H9 (cell line): ENCODE measurements around the gene PLXNC1. TPM values are rescaled to one million over a fixed set of nuclear protein-coding genes. Genes with fewer than 3 reads are reported as not detected.

Experiments used
- DNase-seq: peaks from one replicate; pipeline ENCODE4 v3.0.0-alpha.2; 2017
- H2AFZ ChIP-seq: one replicate; pipeline ENCODE4 v1.6.1; 2013; ENCODE audit warnings: mild to moderate bottlenecking, low read length, control low read depth, moderate library complexity
- H2AK5ac ChIP-seq: 2 replicates; pipeline ENCODE4 v1.6.1; 2013; ENCODE audit warnings: low read length, control low read depth, mixed read lengths; ENCODE audit not compliant: insufficient read length
- H2BK120ac ChIP-seq: one replicate; pipeline ENCODE4 v1.6.1; 2013; ENCODE audit warnings: low read depth, mild to moderate bottlenecking, low read length, control low read depth, inconsistent platforms; ENCODE audit not compliant: poor library complexity, severe bottlenecking
- H2BK12ac ChIP-seq: 2 replicates; pipeline ENCODE4 v1.6.1; 2013; ENCODE audit warnings: low read length, control low read depth, mixed read lengths, low read depth; ENCODE audit not compliant: insufficient read length
- H2BK15ac ChIP-seq: 2 replicates; pipeline ENCODE4 v1.6.1; 2013; ENCODE audit warnings: low read depth, low read length, control low read depth
- H2BK20ac ChIP-seq: one replicate; pipeline ENCODE4 v1.6.1; 2013; ENCODE audit warnings: low read depth, mild to moderate bottlenecking, low read length, control low read depth, inconsistent platforms; ENCODE audit not compliant: poor library complexity, severe bottlenecking
- H2BK5ac ChIP-seq: 2 replicates; pipeline ENCODE4 v1.6.1; 2013; ENCODE audit warnings: low read length, control low read depth, mixed read lengths; ENCODE audit not compliant: insufficient read length
- H3K14ac ChIP-seq: 2 replicates; pipeline ENCODE4 v1.6.1; 2013; ENCODE audit warnings: low read length, control low read depth; ENCODE audit not compliant: insufficient read depth
- H3K18ac ChIP-seq: 2 replicates; pipeline ENCODE4 v1.6.1; 2013; ENCODE audit warnings: low read depth, mild to moderate bottlenecking, mixed read lengths, low read length, control low read depth; ENCODE audit not compliant: insufficient read length
- H3K23ac ChIP-seq: 2 replicates; pipeline ENCODE4 v1.6.1; 2013; ENCODE audit warnings: low read length, control low read depth, mixed read lengths, low read depth; ENCODE audit not compliant: insufficient read length
- H3K23me2 ChIP-seq: 2 replicates; pipeline ENCODE4 v1.6.1; 2013; ENCODE audit warnings: low read depth, mild to moderate bottlenecking, mixed read lengths, low read length, control low read depth; ENCODE audit not compliant: insufficient read length, poor library complexity, severe bottlenecking
- H3K27ac ChIP-seq: 2 replicates; pipeline ENCODE4 v1.5.1; 2013; ENCODE audit warnings: low read length, control low read depth, mixed read lengths, low read depth; ENCODE audit not compliant: insufficient read length
- H3K27me3 ChIP-seq: 2 replicates; pipeline ENCODE4 v1.6.1; 2013; ENCODE audit warnings: low read length, control low read depth, inconsistent platforms; ENCODE audit not compliant: insufficient read depth
- H3K4ac ChIP-seq: 2 replicates; pipeline ENCODE4 v1.6.1; 2013; ENCODE audit warnings: low read depth, mild to moderate bottlenecking, control low read depth, inconsistent platforms, low read length, moderate library complexity
- H3K4me1 ChIP-seq: 2 replicates; pipeline ENCODE4 v1.6.1; 2013; ENCODE audit warnings: low read length, control low read depth, inconsistent platforms; ENCODE audit not compliant: insufficient read depth
- H3K4me2 ChIP-seq: 2 replicates; pipeline ENCODE4 v1.6.1; 2013; ENCODE audit warnings: low read length, control low read depth, mixed read lengths; ENCODE audit not compliant: insufficient read length, insufficient read depth
- H3K56ac ChIP-seq: 2 replicates; pipeline ENCODE4 v1.6.1; 2013; ENCODE audit warnings: low read depth, mild to moderate bottlenecking, mixed read lengths, low read length, control low read depth; ENCODE audit not compliant: insufficient read length
- H3K79me1 ChIP-seq: 2 replicates; pipeline ENCODE4 v1.6.1; 2013; ENCODE audit warnings: low read depth, mild to moderate bottlenecking, moderate library complexity, low read length, control low read depth, inconsistent platforms; ENCODE audit not compliant: insufficient read depth, poor library complexity, severe bottlenecking
- H3K79me2 ChIP-seq: 2 replicates; pipeline ENCODE4 v1.6.1; 2013; ENCODE audit warnings: low read length, control low read depth, inconsistent platforms; ENCODE audit not compliant: insufficient read depth
- H3K9ac ChIP-seq: 2 replicates; pipeline ENCODE4 v1.6.1; 2013; ENCODE audit warnings: low read length, control low read depth, mixed read lengths; ENCODE audit not compliant: insufficient read length; ENCODE audit errors: extremely low read depth
- H3K9me3 ChIP-seq: one replicate; pipeline ENCODE4 v1.6.1; 2013; ENCODE audit warnings: low read depth, low read length, inconsistent platforms; ENCODE audit not compliant: control insufficient read depth
- H3T11ph ChIP-seq: one replicate; pipeline ENCODE4 v1.6.1; 2013; ENCODE audit warnings: mild to moderate bottlenecking, low read length, control low read depth, inconsistent platforms
- H4K20me1 ChIP-seq: one replicate; pipeline ENCODE4 v1.6.1; 2013; ENCODE audit not compliant: control insufficient read depth, insufficient read length, insufficient read depth
- H4K5ac ChIP-seq: 2 replicates; pipeline ENCODE4 v1.6.1; 2013; ENCODE audit warnings: low read depth, mild to moderate bottlenecking, mixed read lengths, low read length, control low read depth; ENCODE audit not compliant: insufficient read length
- H4K8ac ChIP-seq: replicated peaks from 2 replicates; pipeline ENCODE4 v1.6.1; 2013; ENCODE audit warnings: low read length, control low read depth, mixed read lengths, low read depth; ENCODE audit not compliant: insufficient read length
- H4K91ac ChIP-seq: 2 replicates; pipeline ENCODE4 v1.6.1; 2013; ENCODE audit warnings: low read depth, mild to moderate bottlenecking, moderate library complexity, mixed read lengths, low read length, control low read depth; ENCODE audit not compliant: insufficient read length
- H3K27ac Mint-ChIP-seq, 3 experiments: 2 replicates in 2 of 3; 3 replicates in 1 of 3; pipeline ENCODE4 v1.8.0; 2020 to 2021; ENCODE audit warnings: mixed read lengths in 3 of 3, mild to moderate bottlenecking in 1 of 3, moderate library complexity in 1 of 3
- H3K27me3 Mint-ChIP-seq: 2 replicates; pipeline ENCODE4 v1.8.0; 2021; ENCODE audit warnings: low read depth, mild to moderate bottlenecking, moderate library complexity, mixed read lengths
- H3K36me3 Mint-ChIP-seq, 3 experiments: 2 replicates in 2 of 3; 3 replicates in 1 of 3; pipeline ENCODE4 v1.8.0; 2020 to 2021; ENCODE audit warnings: low read depth in 3 of 3, mixed read lengths in 3 of 3; ENCODE audit not compliant: insufficient read depth in 1 of 3
- H3K4me1 Mint-ChIP-seq, 2 experiments: 2 replicates each; pipeline ENCODE4 v1.8.0; 2020; ENCODE audit warnings: mixed read lengths in 2 of 2
- H3K4me3 Mint-ChIP-seq, 2 experiments: 2 replicates in 1 of 2; 3 replicates in 1 of 2; pipeline ENCODE4 v1.8.0; 2020 to 2021; ENCODE audit warnings: mild to moderate bottlenecking in 2 of 2, mixed read lengths in 2 of 2, moderate library complexity in 1 of 2
- H3K9me3 Mint-ChIP-seq, 2 experiments: 2 replicates in 1 of 2; 3 replicates in 1 of 2; pipeline ENCODE4 v1.8.0; 2020; ENCODE audit warnings: mild to moderate bottlenecking in 2 of 2, mixed read lengths in 2 of 2, moderate library complexity in 1 of 2
- CTCF ChIP-seq: fragments of 200-600 bp; sonication (generic); conservative IDR thresholded peaks from 3 replicates; pipeline ENCODE4 v1.8.0; 2021; ENCODE audit warnings: antibody characterized with exemption, mild to moderate bottlenecking
- WGBS: extraction: QIAGEN DNeasy Blood & Tissue Kit; methylation state at CpG from one replicate; pipeline ENCODE4 v1.1.7; 2013; ENCODE audit warnings: missing lambda C conversion rate, low lambda C conversion rate, mixed read lengths; ENCODE audit not compliant: insufficient read length; ENCODE audit errors: extremely low coverage; 5-methylcytosine and 5-hydroxymethylcytosine counted together
- total RNA-seq: library from RNA; stranded (reverse); gene quantifications from 2 replicates; pipeline ENCODE4 v1.2.1, GENCODE V29; 2021

Gene PLXNC1
- total RNA-seq, 1 experiment from 2014 or later = 1.2 TPM

DNA sequence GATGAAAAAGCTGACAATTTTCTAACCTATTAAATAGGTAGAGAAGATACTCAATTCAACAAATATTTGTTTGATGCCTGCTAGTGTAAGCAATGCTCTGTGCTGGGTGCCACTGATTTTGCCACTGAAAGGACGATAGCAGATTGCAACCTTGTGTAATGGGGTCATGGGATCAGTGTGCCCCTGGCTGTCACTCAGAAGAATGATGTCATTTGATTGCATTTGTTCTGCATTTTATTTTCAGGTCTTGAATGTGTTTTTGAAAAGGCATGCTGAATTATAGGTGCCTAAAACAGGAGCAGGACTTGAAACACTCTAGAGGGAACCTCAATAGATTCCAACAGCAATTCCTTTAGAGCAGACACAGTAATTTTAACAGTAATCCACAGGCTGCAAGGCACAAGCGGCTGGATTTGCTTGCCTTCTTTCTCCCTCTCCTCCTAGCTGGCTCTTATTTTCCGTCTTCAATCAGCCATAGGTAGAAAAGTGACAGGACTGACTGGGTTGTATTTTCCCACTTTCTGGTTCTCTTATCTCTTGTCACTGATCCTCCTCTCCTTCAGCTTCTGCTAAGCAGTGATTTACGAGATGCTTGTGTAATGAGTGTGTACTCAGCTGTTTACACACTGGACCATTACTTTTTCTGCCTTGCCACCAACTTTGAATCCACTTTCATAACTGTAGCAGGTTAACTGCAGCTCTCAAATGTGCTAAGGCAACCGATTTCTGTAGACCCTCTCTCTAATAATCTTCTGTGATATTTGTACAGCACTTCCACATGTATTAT is 4.1 kb downstream of the PLXNC1 start:
- peaks cover 22 to 34% of the 10 kb centered on the region in 2 experiments for H3K4me1 Mint-ChIP-seq
- Histone ChIP-seq H2BK5ac (no peak overlapping the region), H3K79me1 (no peaks in the 10 kb centered on the region), H3K79me2 (no peaks in the 10 kb centered on the region), H3K4me1 (no peaks in the 10 kb centered on the region; the same call in 1 of the 2 replicates), H3K18ac (no peak overlapping the region), H4K20me1 (no peaks in the 10 kb centered on the region), H2BK15ac (no peak overlapping the region), H3K56ac (no peak overlapping the region), H3K27me3 (peaks cover 37% of the 10 kb centered on the region), H4K91ac (no peak overlapping the region), H2AK5ac (no peak overlapping the region), H2AFZ (no peak overlapping the region), H3K4me2 (no peak overlapping the region), H3K14ac (no peak overlapping the region), H3K9me3 (no peaks in the 10 kb centered on the region), H3K23me2 (peaks cover 24% of the 10 kb centered on the region), H3T11ph (no peak overlapping the region), H2BK120ac (no peak overlapping the region), H3K27ac (no peak overlapping the region), H2BK12ac (no peak overlapping the region), H2BK20ac (no peak overlapping the region), H3K23ac (no peak overlapping the region), H3K4ac (no peak overlapping the region), H4K8ac (no peak overlapping the region), H3K9ac (no peak overlapping the region), H4K5ac (no peak overlapping the region)
- no peak for DNase-seq
- no CpG with 5 or more reads among the region's 5 CpGs for WGBS
- no peak for TF ChIP-seq CTCF
- H3K27ac Mint-ChIP-seq = no peak overlapping the region
- no peaks in the 10 kb centered on the region for H3K36me3 Mint-ChIP-seq
- H3K9me3 Mint-ChIP-seq = no peaks in the 10 kb centered on the region
- H3K4me3 Mint-ChIP-seq = no peak overlapping the region
- peaks cover 92% of the 10 kb centered on the region for H3K27me3 Mint-ChIP-seq
